NCI-H1048 (cell line): ENCODE measurements around the gene GANAB.
"Not testable (repeated sequence)": the region's sequence is repeated elsewhere in the genome, so short reads cannot be mapped to it uniquely, and the experiment has no call there.

ENCODE experiments used
- DNase-seq: peaks from one replicate; lab custom pipeline; 2025; lab: John Stamatoyannopoulos, UW

GANAB gene

GRCh38 chr11:62621567-62622470 lies 24.6 kb downstream of the GANAB start, which contains the start of gene B3GAT3:
Gene B3GAT3 (minus strand): TSS chr11:62621986. CDS start chr11:62621947, 39 bp downstream.
- DNase-seq, result peak; percentile 94

GRCh38 chr11:62621027-62621566 lies 25.3 kb downstream of the GANAB start:
- no peak for DNase-seq

GRCh38 chr11:62616957-62617356 lies 29.5 kb downstream of the GANAB start:
- not testable (repeated sequence) for DNase-seq

DNA sequence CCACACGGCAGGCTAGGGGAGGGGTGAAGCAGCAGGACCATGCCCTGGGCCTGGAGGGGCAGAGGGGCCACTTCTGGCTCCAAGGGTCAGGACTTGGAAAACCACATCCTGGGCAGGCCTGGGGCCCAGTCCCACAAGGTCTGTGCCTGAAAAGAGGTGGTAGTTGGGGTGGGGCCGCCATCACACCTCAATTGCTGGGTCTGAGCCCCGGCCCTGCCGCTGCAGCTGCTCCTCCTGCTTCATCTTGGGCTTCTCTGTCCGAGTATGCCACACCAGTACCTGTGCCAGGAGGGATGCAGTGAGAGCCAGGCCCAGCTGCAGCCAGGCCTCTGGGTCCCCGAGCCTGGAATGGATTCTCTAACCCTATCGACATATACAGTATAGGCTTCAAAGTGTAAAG lies 30.9 kb downstream of the GANAB start:
- no peak for DNase-seq

DNA sequence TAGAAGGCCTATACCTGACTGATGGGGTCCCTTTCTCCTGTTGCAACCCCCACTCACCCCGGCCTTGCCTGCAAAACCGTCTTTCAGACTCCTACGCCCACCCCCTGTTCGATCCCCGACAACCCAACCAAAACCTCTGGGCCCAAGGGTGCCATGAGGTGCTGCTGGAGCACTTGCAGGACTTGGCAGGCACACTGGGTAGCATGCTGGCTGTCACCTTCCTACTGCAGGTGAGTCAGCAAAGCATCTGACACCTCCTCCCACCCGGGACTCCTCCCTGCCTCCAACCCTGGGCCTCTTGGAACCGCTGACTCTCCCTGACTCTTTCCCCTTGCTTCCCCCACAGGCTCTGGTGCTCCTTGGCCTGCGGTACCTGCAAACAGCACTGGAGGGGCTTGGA lies 32.1 kb downstream of the GANAB start:
- no peak for DNase-seq

DNA sequence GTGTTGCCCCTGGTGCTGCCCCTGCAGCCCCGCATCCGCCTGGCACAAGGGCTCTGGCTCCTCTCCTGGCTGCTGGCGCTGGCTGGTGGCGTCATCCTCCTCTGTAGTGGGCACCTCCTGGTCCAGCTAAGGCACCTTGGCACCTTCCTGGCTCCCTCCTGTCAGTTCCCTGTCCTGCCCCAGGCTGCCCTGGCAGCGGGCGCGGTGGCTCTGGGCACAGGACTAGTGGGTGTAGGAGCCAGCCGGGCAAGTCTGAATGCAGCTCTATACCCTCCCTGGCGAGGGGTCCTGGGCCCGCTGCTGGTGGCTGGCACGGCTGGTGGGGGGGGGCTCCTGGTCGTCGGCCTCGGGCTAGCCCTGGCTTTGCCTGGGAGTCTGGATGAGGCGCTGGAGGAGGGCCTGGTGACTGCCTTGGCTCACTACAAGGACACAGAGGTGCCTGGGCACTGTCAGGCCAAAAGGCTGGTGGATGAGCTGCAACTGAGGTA lies 33.1 kb downstream of the GANAB start:
- DNase-seq, result no peak

GRCh38 chr11:62612366-62613290 lies 33.8 kb downstream of the GANAB start, which contains the start of the genes EML3 and ROM1:
Gene EML3 (minus strand): TSS chr11:62612775. CDS start chr11:62612457, 318 bp downstream.
Gene ROM1 (plus strand): TSS chr11:62613257. CDS start chr11:62613282, 25 bp downstream.
- DNase-seq, result no peak

- DNase-seq, result no peak
These were observed 34.6 kb downstream of the GANAB start for GRCh38 chr11:62611705-62612365.

GRCh38 chr11:62610814-62611704 lies 35.4 kb downstream of the GANAB start:
- no peak for DNase-seq

GRCh38 chr11:62610403-62610802 lies 36.0 kb downstream of the GANAB start:
- no peak for DNase-seq

DNA sequence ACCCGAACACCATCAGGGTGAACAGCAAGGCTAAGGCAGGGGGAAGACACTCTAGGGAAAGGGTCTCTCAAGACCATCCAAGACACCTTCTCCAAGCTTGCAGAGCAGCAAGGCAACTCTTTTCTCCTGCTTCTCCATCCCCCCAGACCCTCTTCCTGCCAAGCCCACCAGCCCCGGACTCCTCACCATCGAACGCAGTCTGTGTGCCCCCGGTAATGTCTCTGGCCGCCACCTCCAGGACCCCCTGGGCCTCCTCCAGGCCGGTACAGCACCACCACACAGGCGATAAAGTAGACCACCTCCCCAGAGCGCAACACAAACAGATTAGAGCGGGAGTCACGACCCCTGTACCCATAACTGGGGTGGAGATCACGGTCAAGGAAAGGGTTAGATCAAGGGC lies 37.6 kb downstream of the GANAB start:
- no peak for DNase-seq

DNA sequence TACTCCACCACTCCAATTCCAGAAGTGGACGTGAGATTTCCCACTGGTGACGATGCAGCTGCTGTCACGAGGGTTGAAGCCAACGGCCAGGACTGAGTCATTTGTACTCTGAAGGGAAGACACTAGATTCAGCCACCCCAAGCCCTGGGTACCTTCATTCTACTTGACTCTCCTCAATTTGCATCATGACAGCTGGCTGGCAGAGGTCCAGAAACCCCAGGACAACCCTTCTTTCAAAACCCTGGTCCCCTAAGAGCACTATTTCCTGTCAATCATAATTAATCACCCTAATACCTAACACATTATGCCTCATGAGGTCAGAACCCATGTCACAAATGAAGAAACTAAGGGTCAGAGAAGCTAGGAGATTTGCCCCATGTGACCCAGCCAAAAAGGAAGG lies 38.7 kb downstream of the GANAB start:
- no peak for DNase-seq

DNA sequence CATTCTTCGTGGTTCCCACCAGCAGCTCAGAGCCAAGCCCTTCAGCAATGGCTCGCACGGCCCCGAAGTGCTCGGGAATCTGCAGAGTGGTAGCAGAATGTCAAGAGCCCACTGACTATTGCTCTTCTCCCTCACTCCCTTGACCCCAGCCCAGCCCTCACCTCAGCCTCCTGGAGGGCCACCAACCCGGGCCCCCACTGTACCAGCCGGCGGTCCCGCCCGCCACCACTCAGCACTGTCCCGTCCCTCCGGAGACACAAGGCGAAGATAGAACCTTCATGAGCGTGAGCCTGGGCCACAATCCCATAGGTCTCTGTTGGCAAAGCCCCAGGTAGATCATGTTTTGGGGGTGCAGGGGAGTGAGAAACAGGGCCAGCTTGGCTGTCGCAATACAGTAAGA lies 40.5 kb downstream of the GANAB start:
- DNase-seq, result no peak

- no peak for DNase-seq
These were observed 40.9 kb downstream of the GANAB start for GRCh38 chr11:62605467-62605866.

- DNase-seq, result no peak
These were observed 41.8 kb downstream of the GANAB start for GRCh38 chr11:62604460-62605120.

- DNase-seq, result no peak
These were observed 42.6 kb downstream of the GANAB start for GRCh38 chr11:62603776-62604299.

- DNase-seq, result no peak
These were observed 43.4 kb downstream of the GANAB start for GRCh38 chr11:62603072-62603408.

DNA sequence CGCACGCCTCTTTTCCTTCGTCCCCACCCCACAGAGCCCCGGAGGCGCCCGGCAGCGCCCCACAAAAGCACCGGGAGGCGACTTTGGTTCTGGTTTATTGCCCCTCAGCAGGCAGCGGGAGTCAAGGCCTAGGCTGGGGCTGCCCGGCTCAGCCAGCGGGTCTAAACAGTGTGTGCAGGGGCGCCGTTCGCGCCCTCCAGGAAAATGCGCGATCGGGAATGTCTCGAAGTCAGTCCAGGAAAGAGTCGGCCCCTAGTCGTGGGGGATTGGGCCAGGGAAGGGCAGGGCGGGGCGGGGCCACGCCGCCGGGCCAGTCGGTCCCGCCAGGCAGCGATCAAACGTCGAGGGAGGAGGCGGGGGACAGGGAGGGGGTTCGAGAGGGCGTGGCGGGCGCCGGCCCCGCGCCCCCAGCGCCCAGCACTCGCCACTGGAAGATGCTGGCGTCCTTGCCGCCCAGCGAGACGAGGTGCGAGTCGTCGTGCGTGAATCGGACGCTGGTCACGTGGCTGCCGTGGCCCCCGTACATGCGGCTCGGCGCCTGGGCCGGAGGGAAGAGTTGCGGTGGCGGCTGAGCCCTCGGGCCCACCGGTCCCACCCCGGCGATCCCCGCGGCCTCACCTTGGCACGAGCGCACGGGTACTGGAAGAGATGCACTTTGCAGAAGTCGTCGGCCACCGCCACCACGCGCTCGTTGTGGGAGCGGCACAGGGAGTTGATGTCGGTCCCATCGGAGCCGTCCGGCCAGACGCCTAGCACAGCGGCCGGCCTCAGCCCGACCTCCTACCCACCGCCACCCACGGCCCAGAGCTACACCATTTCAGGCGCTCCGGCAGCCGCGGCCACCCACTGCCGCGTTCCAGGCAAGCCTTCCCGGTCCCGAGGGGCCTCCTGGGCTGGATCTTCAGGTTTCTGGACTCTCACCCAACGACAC lies 44.0 kb downstream of the GANAB start:
- DNase-seq, result peak; percentile 72
